Ectodermal cell (in vitro differentiated cells): ENCODE data around the gene F12. TPM values are rescaled to one million over a fixed set of nuclear protein-coding genes. Genes with fewer than 3 reads are reported as not detected.

Experiments used
- H3K27ac ChIP-seq: 2 replicates; pipeline ENCODE4 v1.7.0; 2013; ENCODE audit warnings: mild to moderate bottlenecking, low read depth, low read length; ENCODE audit not compliant: insufficient read depth, poor library complexity, severe bottlenecking
- H3K27me3 ChIP-seq: 2 replicates; pipeline ENCODE4 v1.7.0; 2013; ENCODE audit warnings: mild to moderate bottlenecking, low read length; ENCODE audit not compliant: insufficient read depth, control insufficient read depth, poor library complexity, severe bottlenecking
- H3K36me3 ChIP-seq: one replicate; pipeline ENCODE4 v1.7.0; 2013; ENCODE audit warnings: low read length; ENCODE audit not compliant: control insufficient read depth, insufficient read depth
- H3K4me1 ChIP-seq: one replicate; pipeline ENCODE4 v1.7.0; 2013; ENCODE audit warnings: low read length; ENCODE audit not compliant: control insufficient read depth, insufficient read depth
- H3K4me3 ChIP-seq: 2 replicates; pipeline ENCODE4 v1.7.0; 2013; ENCODE audit warnings: low read depth, low read length, control low read depth; ENCODE audit not compliant: insufficient read depth
- H3K9me3 ChIP-seq: 2 replicates; pipeline ENCODE4 v1.7.0; 2013; ENCODE audit warnings: mild to moderate bottlenecking, low read length, moderate library complexity; ENCODE audit not compliant: control insufficient read depth
- WGBS, 2 experiments: methylation state at CpG; one replicate each; pipeline ENCODE4 v1.1.7; 2013; ENCODE audit warnings: missing lambda C conversion rate in 2 of 2; 5-methylcytosine and 5-hydroxymethylcytosine counted together
- polyA plus RNA-seq, 4 experiments: library from polyadenylated mRNA; stranded (reverse); fragments of 50-300 nt; gene quantifications; one replicate each; pipeline ENCODE4 v1.2.3, GENCODE V29; 2013

F12 gene
- 0.78 TPM for polyA plus RNA-seq (2013, experiment 1 of 4)
- polyA plus RNA-seq (2013, experiment 2 of 4), result 0.41 TPM
- 0.43 TPM for polyA plus RNA-seq (2013, experiment 3 of 4)
- 1.0 TPM for polyA plus RNA-seq (2013, experiment 4 of 4)

- no peaks in the 10 kb centered on the region for H3K4me1 ChIP-seq
- no peaks in the 10 kb centered on the region for H3K36me3 ChIP-seq
- no peak within 1 kb of the TSS for H3K27ac ChIP-seq
- H3K27me3 ChIP-seq, result peaks cover 58% of the 10 kb centered on the region
- no peaks in the 10 kb centered on the region for H3K9me3 ChIP-seq
- WGBS, 2 experiments, result 90 to 92% methylated on average over 9 of the region's 9 CpGs
- no peak within 1 kb of the TSS for H3K4me3 ChIP-seq
Measured at GRCh38 chr5:177409043-177409801, at the start of gene F12. TSS of gene F12 (minus strand) at chr5:177409564. CDS start at chr5:177409527, 37 bp downstream.

DNA sequence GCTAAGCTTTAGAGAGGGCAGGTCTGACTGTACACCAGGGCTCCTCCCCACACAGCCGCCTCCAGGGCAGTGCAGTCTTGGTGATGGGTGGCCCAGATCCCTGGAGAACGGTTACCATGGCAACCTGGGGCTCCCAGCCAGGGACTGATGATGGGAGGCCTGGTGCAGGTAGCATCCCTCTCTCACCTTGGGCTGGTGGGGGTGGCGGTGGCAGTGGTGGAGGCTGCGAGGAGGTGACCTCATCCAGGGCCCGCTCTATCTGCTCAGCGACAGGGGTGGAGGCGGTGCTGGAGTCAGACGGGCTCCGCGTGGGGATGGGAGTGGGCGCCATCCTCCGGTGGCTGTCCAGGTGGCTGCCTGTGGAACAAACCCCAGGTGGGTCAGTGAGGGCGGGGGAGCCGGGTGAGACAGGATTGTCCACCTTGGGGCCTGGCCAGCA is 49.6 kb upstream of the F12 start:
- H3K36me3 ChIP-seq, result peaks cover 52% of the 10 kb centered on the region
- H3K27ac ChIP-seq, result peak overlapping the region; percentile 85
- no peak overlapping the region for H3K4me3 ChIP-seq
- H3K27me3 ChIP-seq, result no peaks in the 10 kb centered on the region
- H3K4me1 ChIP-seq, result peaks cover 17% of the 10 kb centered on the region
- 94 to 96% methylated on average over 14 of the region's 14 CpGs for WGBS, 2 experiments
- H3K9me3 ChIP-seq, result no peaks in the 10 kb centered on the region

GRCh38 chr5:177457852-177458681 is 48.7 kb upstream of the F12 start:
- no peaks in the 10 kb centered on the region for H3K9me3 ChIP-seq
- H3K27ac ChIP-seq, result peak overlapping the region; percentile 85
- no peaks in the 10 kb centered on the region for H3K27me3 ChIP-seq
- no peak overlapping the region for H3K4me3 ChIP-seq
- H3K36me3 ChIP-seq, result peaks cover 46% of the 10 kb centered on the region
- H3K4me1 ChIP-seq, result peaks cover 17% of the 10 kb centered on the region
- 87 to 88% methylated on average over 20 of the region's 20 CpGs for WGBS, 2 experiments

GRCh38 chr5:177456976-177457851 is 47.9 kb upstream of the F12 start:
- Histone ChIP-seq H3K27ac (peak overlapping the region; percentile 38), H3K27me3 (no peaks in the 10 kb centered on the region), H3K9me3 (no peaks in the 10 kb centered on the region), H3K36me3 (peaks cover 41% of the 10 kb centered on the region), H3K4me1 (peaks cover 17% of the 10 kb centered on the region), H3K4me3 (no peak overlapping the region)
- WGBS, 2 experiments, result 86 to 89% methylated on average over 24 of the region's 24 CpGs

GRCh38 chr5:177456591-177456964 is 47.2 kb upstream of the F12 start:
- peak overlapping the region; percentile 8 for H3K27ac ChIP-seq
- WGBS, 2 experiments, result 58 to 61% methylated on average over 10 to 12 of the region's 12 CpGs

GRCh38 chr5:177455661-177456590 is 46.6 kb upstream of the F12 start:
- peaks cover 34% of the 10 kb centered on the region for H3K36me3 ChIP-seq
- H3K4me1 ChIP-seq, result peaks cover 17% of the 10 kb centered on the region
- peak overlapping the region; percentile 89 for H3K27ac ChIP-seq
- no peaks in the 10 kb centered on the region for H3K27me3 ChIP-seq
- WGBS, 2 experiments, result 4% methylated on average over 76 of the region's 76 CpGs
- peak overlapping the region; percentile 68 for H3K4me3 ChIP-seq
- no peaks in the 10 kb centered on the region for H3K9me3 ChIP-seq

More at GRCh38 chr5:177456591-177456964, 47.2 kb upstream of the F12 start:
- H3K9me3 ChIP-seq, result no peaks in the 10 kb centered on the region
- peaks cover 17% of the 10 kb centered on the region for H3K4me1 ChIP-seq
- H3K4me3 ChIP-seq, result no peak overlapping the region
- H3K36me3 ChIP-seq, result peaks cover 36% of the 10 kb centered on the region
- no peaks in the 10 kb centered on the region for H3K27me3 ChIP-seq

DNA sequence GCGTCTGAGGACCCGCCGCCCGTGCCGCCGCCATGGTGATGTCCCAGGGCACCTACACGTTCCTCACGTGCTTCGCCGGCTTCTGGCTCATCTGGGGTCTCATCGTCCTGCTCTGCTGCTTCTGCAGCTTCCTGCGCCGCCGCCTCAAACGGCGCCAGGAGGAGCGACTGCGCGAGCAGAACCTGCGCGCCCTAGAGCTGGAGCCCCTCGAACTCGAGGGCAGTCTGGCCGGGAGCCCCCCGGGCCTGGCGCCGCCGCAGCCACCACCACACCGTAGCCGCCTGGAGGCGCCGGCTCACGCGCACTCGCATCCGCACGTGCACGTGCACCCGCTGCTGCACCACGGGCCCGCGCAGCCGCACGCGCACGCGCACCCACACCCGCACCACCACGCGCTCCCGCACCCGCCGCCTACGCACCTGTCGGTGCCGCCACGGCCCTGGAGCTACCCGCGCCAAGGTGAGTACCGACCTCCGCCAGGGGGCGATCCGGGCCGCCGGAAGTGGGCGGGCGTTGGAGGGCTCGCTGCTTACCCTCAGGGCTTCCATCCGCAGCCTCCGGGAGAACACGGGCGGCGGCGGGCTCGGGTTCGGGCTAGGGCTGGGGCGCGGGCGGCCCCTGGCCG is 45.8 kb upstream of the F12 start:
- Histone ChIP-seq H3K36me3 (peaks cover 28% of the 10 kb centered on the region), H3K9me3 (no peaks in the 10 kb centered on the region), H3K4me1 (peaks cover 17% of the 10 kb centered on the region), H3K4me3 (peak overlapping the region; percentile 68), H3K27me3 (no peaks in the 10 kb centered on the region), H3K27ac (peak overlapping the region; percentile 89)
- 0 to 1% methylated on average over 80 of the region's 80 CpGs for WGBS, 2 experiments

- WGBS, 2 experiments, result 0% methylated on average over 84 of the region's 84 CpGs
- Histone ChIP-seq H3K27ac (peak overlapping the region; percentile 89), H3K4me3 (peak overlapping the region; percentile 68)
Measured at GRCh38 chr5:177454397-177455035, 45.2 kb upstream of the F12 start.

More at GRCh38 chr5:177454397-177455035, 45.2 kb upstream of the F12 start:
- Histone ChIP-seq H3K4me1 (peaks cover 18% of the 10 kb centered on the region), H3K27me3 (no peaks in the 10 kb centered on the region), H3K9me3 (no peaks in the 10 kb centered on the region), H3K36me3 (peaks cover 22% of the 10 kb centered on the region)
